ENCODE measurements around the gene ARID1A. TPM values are rescaled to one million over a fixed set of nuclear protein-coding genes. Genes with fewer than 3 reads are reported as not detected.

The ARID1A gene
- total and polyA plus RNA-seq, 2 of the 8 experiments (the other 6 are each of a cell fraction or from before 2014, with no cell fraction given) = 52.1 to 103 TPM

- H3K79me1 ChIP-seq (ENCODE audit: low read depth, low read length) = peaks cover 4% of the 10 kb centered on the region
- 84% methylated on average over 3 of the region's 3 CpGs; no CpG with 5 or more reads in 1 of the 2 experiments for WGBS, 2 experiments (ENCODE audit: extremely low coverage in 1 of 2, insufficient coverage in 1 of 2, insufficient read length in 1 of 2, insufficient replicate concordance in 2 of 2, low coverage in 1 of 2, low lambda C conversion rate in 2 of 2, missing lambda C conversion rate in 1 of 2)
- no peak overlapping the region for H3K18ac ChIP-seq (ENCODE audit: extremely low read depth, low read length)
- no peaks in the 10 kb centered on the region for H3K27me3 ChIP-seq (replicated peaks in 1 of 4; ENCODE audit: control insufficient read depth in 3 of 4, extremely low read depth in 1 of 4, insufficient read depth in 3 of 4, low read length in 3 of 4)
- H3K56ac ChIP-seq (replicated peaks; ENCODE audit: insufficient read length, low read depth, low read length) = no peak overlapping the region
- no peaks in the 10 kb centered on the region for H3K23me2 ChIP-seq (ENCODE audit: low read depth, low read length)
- H3K9ac ChIP-seq (replicated peaks in 1 of 4; ENCODE audit: extremely low read depth in 1 of 4, low read depth in 3 of 4, low read length in 3 of 4) = no peak overlapping the region
- H2BK5ac ChIP-seq (ENCODE audit: low read depth, low read length) = no peak overlapping the region
- H2BK20ac ChIP-seq (ENCODE audit: low read length) = no peak overlapping the region
- H4K8ac ChIP-seq (ENCODE audit: extremely low read depth, insufficient read depth, low read length) = no peak overlapping the region
- no peak overlapping the region for H2BK120ac ChIP-seq (replicated peaks; ENCODE audit: low read depth, low read length)
- H3K23ac ChIP-seq (ENCODE audit: insufficient read length) = no peak overlapping the region
- H3K27ac ChIP-seq (ENCODE audit: low read depth, low read length) = no peak overlapping the region
- no peaks in the 10 kb centered on the region for H3K4me1 ChIP-seq (replicated peaks in 1 of 4; ENCODE audit: control insufficient read depth in 3 of 4, insufficient read depth in 4 of 4, low read length in 3 of 4)
- no peak for DNase-seq (ENCODE audit: low read depth in 1 of 2, low spot score in 2 of 2)
- H3K4ac ChIP-seq (replicated peaks; ENCODE audit: insufficient read length, low read depth, low read length) = no peak overlapping the region
- FAIRE-seq = no peak
- H2AK5ac ChIP-seq (ENCODE audit: low read depth, low read length) = no peak overlapping the region
- peaks cover 78 to 100% (median 96%) of the 10 kb centered on the region in 4 experiments for H3K36me3 ChIP-seq (ENCODE audit: control insufficient read depth in 2 of 4, insufficient read depth in 4 of 4, low read length in 3 of 4)
- H4K20me1 ChIP-seq (replicated peaks in 1 of 2; ENCODE audit: control insufficient read depth in 1 of 2, insufficient read depth in 2 of 2, low read length in 2 of 2) = peaks cover 0 to 15% of the 10 kb centered on the region in 2 experiments
- no peaks in the 10 kb centered on the region for H3K79me2 ChIP-seq (ENCODE audit: control insufficient read depth in 1 of 2, insufficient read depth in 2 of 2, low read length in 2 of 2)
- H3K14ac ChIP-seq (ENCODE audit: insufficient read length) = no peak overlapping the region
- H2BK15ac ChIP-seq (ENCODE audit: low read length) = no peak overlapping the region
- H3K9me3 ChIP-seq (ENCODE audit: insufficient read depth in 2 of 2, low read depth in 1 of 2, low read length in 1 of 2) = no peaks in the 10 kb centered on the region
- no peak overlapping the region for H4K5ac ChIP-seq (ENCODE audit: insufficient read length, low read depth, low read length)
- no peak overlapping the region for H2AFZ ChIP-seq (ENCODE audit: low read length)
- POLR2A ChIA-PET (ENCODE audit: partially characterized antibody) = interaction anchor here (0.7 to 2.7 kb wide), 5 partner anchors 8 to 80 kb away, joined by 3 to 9 read pairs (median 3); no protein-coding TSS in a partner anchor
- no peak overlapping the region for H4K91ac ChIP-seq (replicated peaks; ENCODE audit: insufficient read length, low read length)
- H3K4me2 ChIP-seq (ENCODE audit: insufficient read depth in 1 of 2, low read depth in 2 of 2, low read length in 2 of 2) = no peak overlapping the region
- no peak overlapping the region for H3K4me3 ChIP-seq (ENCODE audit: extremely low read depth in 1 of 4, insufficient read depth in 2 of 4, low read depth in 3 of 4, low read length in 4 of 4)
- H2BK12ac ChIP-seq (ENCODE audit: low read depth, low read length) = no peak overlapping the region
- TF ChIP-seq HDAC6 (IDR thresholded peaks at IDR 0.05; ENCODE audit: low read depth, low read length) (no peak), SP2 (IDR thresholded peaks at IDR 0.05; ENCODE audit: low read length) (no peak), SP1 (IDR thresholded peaks at IDR 0.05; ENCODE audit: low read depth, low read length) (no peak), CTCF (IDR thresholded peaks at IDR 0.05; ENCODE audit: control extremely low read depth in 1 of 3, insufficient read depth in 1 of 3, low read depth in 1 of 3, low read length in 3 of 3) (no peak), KDM4A (IDR thresholded peaks at IDR 0.05; ENCODE audit: low read depth, low read length, severe bottlenecking) (no peak)
- CTCF ChIA-PET (ENCODE audit: partially characterized antibody) = interaction anchor here (1.0 to 2.0 kb wide), 3 partner anchors 17 to 27 kb away, joined by 4 to 9 read pairs (median 5); no protein-coding TSS in a partner anchor
Observed at GRCh38 chr1:26771285-26771642, 75.4 kb downstream of the ARID1A start.

Data from H1 (cell line).